DMS53 treated with DMSO at 0.1 percent for 48 hours (cell line): ENCODE data around the gene DUSP28.
A peak's percentile ranks its signal among the peaks of the same experiment; 100 is the strongest.

Experiments used
- DNase-seq: peaks from one replicate; lab custom pipeline; 2025; ENCODE audit not compliant: unreplicated experiment; lab: John Stamatoyannopoulos, UW

The DUSP28 gene

GRCh38 chr2:240572141-240573031 is 12.2 kb downstream of the DUSP28 start:
- no peak for DNase-seq

- no peak for DNase-seq
These were observed 12.9 kb downstream of the DUSP28 start for GRCh38 chr2:240573071-240573515.

- no peak for DNase-seq
These were observed 13.6 kb downstream of the DUSP28 start for GRCh38 chr2:240573516-240574385.

- DNase-seq, result no peak
These were observed 14.4 kb downstream of the DUSP28 start for GRCh38 chr2:240574386-240575100.

- DNase-seq, result no peak
These were observed 15.2 kb downstream of the DUSP28 start for GRCh38 chr2:240575101-240575965.

DNA sequence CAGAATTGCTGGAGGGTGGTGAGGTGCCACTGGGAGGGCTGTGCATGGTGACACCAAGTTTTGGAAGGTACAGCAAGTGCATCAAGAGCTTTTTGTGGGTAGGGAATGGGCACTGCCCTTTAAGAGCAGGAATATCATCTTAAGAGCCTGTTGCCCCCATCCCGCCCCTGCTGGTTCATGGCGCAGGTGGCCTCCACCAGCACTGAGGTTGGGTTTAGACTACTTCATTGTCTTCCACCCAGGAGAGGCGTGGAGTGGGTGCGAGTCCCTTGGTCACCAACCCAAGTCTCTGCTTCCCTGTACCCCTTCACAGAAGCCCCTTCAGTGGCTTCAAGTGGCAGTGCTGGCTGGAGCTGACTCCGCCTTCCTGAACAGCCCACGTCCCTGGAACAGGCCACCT is 15.9 kb downstream of the DUSP28 start:
- no peak for DNase-seq

DNA sequence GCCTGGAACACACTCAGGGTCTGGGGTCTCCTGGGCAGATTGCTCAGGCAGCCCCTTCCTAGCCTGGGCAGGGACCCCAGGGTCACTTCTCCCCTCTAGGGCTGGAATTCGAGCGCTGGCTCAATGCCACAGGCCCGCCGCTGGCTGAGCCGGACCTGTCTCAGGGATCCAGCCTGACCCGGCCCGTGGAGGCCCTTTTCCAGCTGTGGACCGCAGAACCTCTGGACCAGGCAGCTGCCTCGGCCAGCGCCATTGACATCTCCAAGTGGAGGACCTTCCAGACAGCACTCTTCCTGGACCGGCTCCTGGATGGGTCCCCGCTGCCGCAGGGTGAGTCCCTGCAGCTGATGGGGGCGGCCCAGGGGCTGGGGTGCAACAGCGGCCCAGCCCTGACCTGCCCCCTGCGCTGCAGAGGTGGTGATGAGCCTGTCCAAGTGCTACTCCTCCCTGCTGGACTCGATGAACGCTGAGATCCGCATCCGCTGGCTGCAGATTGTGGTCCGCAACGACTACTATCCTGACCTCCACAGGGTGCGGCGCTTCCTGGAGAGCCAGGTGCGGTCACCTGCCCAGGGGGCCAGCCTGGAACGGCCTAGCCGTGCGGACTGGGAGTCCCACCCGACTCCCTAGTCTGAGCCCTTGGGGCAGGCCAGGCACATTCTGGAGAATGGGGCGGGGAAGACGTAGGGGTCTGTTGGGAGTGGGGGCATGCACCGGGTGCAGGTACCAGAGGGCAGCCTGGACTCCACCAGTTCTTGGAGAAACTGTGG is 16.5 kb downstream of the DUSP28 start:
- DNase-seq, result no peak

DNA sequence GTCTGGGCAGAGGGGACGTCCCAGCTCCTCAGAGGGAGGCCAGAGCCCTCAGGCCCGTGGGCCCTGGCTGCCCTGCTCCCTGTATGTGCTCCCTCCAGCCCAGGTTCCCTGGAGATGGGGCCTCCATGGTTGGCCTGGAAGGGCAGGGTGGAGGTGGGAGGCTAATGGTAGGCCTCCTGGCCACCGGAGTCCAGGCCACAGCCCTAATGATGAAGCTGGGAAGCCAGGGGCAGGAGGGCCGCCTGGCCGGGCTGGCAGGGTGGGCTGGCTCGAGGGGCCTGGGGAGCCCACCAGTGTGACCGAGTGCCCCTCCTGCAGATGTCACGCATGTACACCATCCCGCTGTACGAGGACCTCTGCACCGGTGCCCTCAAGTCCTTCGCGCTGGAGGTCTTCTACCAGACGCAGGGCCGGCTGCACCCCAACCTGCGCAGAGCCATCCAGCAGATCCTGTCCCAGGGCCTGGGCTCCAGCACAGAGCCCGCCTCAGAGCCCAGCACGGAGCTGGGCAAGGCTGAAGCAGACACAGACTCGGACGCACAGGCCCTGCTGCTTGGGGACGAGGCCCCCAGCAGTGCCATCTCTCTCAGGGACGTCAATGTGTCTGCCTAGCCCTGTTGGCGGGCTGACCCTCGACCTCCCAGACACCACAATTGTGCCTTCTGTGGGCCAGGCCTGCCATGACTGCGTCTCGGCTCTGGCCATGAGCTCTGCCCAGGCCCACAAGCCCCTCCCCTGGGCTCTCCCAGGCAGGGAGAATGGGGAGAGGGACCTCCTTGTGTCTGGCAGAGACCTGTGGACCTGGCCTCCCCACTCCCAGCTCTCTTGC is 17.3 kb downstream of the DUSP28 start:
- DNase-seq, result no peak

DNA sequence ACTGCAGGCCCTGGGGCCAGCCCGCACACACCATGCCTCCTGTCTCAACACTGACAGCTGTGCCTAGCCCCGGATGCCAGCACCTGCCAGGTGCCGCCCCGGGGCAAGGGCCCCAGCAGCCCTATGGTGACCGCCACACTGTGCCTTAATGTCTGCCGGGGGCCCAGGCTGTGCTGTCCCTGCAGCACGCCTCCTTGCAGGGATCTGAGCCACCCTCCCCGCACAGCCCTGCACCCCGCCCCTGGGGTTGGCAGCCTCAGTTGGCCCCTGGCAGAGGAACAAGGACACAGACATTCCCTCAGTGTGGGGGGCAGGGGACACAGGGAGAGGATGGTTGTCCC is 17.9 kb downstream of the DUSP28 start:
- no peak for DNase-seq

GRCh38 chr2:240578488-240578887 is 18.3 kb downstream of the DUSP28 start:
- DNase-seq, result no peak

DNA sequence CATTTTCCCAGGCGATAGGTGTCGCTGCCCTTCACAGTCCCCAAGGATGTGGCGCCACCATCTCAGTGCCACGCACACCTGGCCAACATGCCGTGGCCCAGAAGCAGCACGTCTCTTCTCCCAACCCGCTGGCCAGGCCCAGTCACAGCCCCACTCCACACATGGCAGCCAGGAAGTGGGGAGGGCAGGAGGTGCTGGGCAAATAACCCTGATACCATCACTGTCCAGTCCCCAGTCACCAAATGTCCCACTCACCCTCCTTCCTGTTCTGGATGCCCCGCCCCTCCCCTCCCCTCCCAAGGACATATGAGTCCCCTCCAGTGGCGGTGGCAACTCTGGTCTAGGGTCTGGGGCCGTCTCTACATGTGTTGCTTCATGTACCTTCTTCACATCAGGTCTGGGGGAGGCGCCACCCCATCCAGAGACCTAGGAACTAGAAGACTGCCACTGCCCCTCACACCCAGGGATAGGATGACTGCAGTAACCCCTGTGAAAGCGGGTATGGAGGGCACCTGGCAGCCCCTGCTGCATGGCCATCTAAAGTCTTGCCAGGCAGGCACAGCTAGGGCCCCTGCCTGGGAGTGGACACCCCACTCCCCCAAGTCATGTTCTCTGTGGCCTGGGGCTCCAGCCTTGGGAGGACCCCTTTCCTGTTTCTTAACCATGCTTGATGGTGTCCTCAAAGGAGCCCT is 19.1 kb downstream of the DUSP28 start:
- DNase-seq, result no peak

GRCh38 chr2:240579771-240580614 is 19.8 kb downstream of the DUSP28 start:
- peak; percentile 71 for DNase-seq

GRCh38 chr2:240581811-240582210 is 21.7 kb downstream of the DUSP28 start:
- no peak for DNase-seq

GRCh38 chr2:240582781-240583180 is 22.6 kb downstream of the DUSP28 start:
- DNase-seq, result no peak

GRCh38 chr2:240583774-240584173 is 23.6 kb downstream of the DUSP28 start:
- DNase-seq, result no peak

- DNase-seq, result no peak
These were observed 24.4 kb downstream of the DUSP28 start for GRCh38 chr2:240584486-240585031.

GRCh38 chr2:240585101-240585500 is 24.9 kb downstream of the DUSP28 start:
- no peak for DNase-seq
